Skeletal muscle cell (primary cell): Measurements from ENCODE around the gene SMCO2.
A peak's percentile ranks its signal among the peaks of the same experiment; 100 is the strongest.

ENCODE experiments used
- DNase-seq: peaks from one replicate; pipeline ENCODE4 v3.0.0-alpha.2; 2010; ENCODE audit warnings: low read depth
- H3K4me3 ChIP-seq: 2 replicates; pipeline ENCODE4 v1.5.1; 2011; ENCODE audit warnings: low read depth, mild to moderate bottlenecking, control low read depth, low read length, moderate library complexity

The SMCO2 gene

GRCh38 chr12:27449893-27450534, 3.5 kb downstream of the SMCO2 start:
- no peak overlapping the region for H3K4me3 ChIP-seq

GRCh38 chr12:27451036-27451825, 4.7 kb downstream of the SMCO2 start:
- DNase-seq = no peak
- no peak overlapping the region for H3K4me3 ChIP-seq

More at GRCh38 chr12:27449893-27450534, 3.5 kb downstream of the SMCO2 start:
- no peak for DNase-seq

DNA sequence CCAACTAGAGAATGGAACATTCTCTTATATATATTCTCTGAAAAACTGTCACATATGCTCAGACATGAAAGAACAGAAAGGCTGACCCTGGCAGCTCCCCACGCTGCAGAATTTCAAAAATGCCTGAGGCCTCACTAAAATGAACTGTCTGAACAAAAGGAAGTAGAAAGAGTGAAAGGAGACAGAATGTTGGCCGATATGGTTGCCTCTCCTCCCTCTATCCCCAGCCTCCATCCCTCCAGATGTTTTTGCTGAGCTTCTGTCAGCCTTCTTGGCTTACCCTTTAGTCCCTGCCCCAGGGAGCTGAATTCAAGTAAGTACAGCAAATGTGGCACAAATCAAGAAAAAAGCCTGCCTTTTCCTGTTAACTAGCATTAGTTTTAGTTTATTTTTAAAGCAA, 6.9 kb downstream of the SMCO2 start:
- no peak for DNase-seq
- H3K4me3 ChIP-seq = no peak overlapping the region

- H3K4me3 ChIP-seq = no peak overlapping the region
- DNase-seq = no peak
Measured at GRCh38 chr12:27455589-27455988, 9.1 kb downstream of the SMCO2 start.

DNA sequence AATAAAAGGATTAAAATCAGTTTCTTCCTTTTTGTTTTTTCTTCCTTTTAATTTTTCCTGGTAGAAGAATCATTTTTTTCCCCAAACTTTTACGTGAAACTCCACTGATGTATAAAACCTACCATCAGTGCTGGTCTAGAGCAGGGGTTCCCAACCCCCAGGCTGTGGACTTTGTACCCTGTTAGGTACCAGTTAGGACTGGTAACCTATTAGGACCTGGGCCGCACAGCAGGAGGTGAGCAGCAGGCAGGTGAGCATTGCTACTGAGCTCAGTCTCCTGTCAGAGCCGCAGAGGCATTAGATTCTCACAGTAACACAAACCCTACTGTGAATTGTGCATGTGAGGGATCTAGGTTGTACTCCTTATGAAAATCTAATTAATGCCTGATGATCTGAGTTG, 10.1 kb downstream of the SMCO2 start:
- no peak for DNase-seq
- no peak overlapping the region for H3K4me3 ChIP-seq

GRCh38 chr12:27460471-27460978, 14.0 kb downstream of the SMCO2 start:
- no peak overlapping the region for H3K4me3 ChIP-seq
- DNase-seq = no peak

- H3K4me3 ChIP-seq = no peak overlapping the region
- peak; percentile 60 for DNase-seq
Measured at GRCh38 chr12:27462151-27462694, 15.7 kb downstream of the SMCO2 start.

DNA sequence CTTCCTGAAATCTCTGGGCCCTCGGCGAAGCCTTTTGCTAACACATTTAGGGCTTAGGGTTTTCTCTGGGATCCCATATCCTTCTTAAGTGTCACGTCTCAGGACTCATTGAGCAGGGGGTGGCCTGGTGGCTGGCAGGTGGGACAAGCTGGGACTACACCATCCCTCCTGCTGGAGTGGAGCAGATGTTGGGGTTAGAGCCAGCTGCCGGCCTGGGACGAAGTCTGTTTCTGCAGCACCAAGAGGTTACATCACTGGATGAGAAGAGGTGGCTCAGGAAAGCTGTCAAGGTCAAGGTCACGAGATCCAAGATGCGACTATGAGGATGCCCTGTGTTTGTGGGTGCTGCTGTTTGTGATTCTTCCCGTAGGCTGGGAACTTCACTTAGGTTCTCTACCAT, 16.3 kb downstream of the SMCO2 start:
- no peak for DNase-seq

GRCh38 chr12:27463511-27464219, 17.1 kb downstream of the SMCO2 start:
- DNase-seq = no peak
- H3K4me3 ChIP-seq = no peak overlapping the region

More for the DNA sequence above, 16.3 kb downstream of the SMCO2 start:
- no peak overlapping the region for H3K4me3 ChIP-seq

DNA sequence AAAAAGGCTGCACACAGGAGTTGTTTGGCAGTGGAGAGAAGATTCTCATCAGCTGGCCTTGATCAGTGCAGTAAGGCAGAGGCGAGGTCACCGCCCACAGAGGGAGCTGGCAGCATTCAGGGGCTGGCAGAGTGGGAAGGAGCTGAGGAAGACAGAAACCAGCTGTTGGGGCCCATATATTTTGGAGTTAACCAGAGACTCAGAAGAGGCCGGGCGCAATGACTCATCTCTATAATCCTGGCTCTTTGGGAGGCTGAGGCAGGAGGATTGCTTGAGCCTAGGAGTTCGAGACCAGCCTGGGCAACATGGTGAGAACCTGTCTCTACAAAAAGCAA, 17.7 kb downstream of the SMCO2 start:
- DNase-seq = peak; percentile 37
- H3K4me3 ChIP-seq = no peak overlapping the region

DNA sequence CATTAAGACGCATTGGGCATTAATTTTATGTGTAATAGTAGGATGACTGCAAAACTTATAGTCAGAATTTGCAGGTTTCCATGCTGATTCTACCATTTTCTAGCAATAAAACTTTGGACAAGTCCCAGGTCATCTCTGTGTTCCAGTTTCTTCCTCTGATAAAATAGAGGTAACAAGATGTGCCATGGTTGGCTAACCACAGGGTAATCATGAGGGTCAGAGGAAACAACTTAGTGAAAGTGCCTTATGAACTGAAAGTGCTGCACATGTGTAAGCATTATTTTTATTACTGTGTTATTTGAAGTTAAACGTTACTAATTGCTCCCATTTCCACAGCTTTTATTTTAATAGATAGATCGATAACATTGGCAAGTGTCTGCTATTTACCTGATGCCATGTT, 21.1 kb downstream of the SMCO2 start:
- no peak overlapping the region for H3K4me3 ChIP-seq
- no peak for DNase-seq

DNA sequence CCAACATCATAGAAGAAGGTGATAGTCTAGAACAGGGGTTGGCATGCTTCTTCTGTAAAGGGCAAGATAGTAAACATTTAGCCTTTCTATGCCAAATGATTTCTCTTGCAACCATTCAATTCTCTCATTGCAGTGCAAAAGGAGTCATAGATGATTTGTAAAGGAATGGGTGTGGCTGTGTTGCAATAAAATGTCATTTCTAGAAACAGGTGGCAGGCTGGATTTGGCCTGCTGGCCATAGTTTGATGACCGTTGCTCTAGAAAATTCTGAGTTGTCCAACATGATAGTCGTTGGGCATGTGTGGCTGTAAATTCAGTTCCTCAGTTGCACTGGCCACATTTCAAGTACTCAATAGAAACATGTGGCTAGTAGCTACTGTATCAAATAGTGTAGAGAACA, 21.7 kb downstream of the SMCO2 start:
- no peak for DNase-seq

DNA sequence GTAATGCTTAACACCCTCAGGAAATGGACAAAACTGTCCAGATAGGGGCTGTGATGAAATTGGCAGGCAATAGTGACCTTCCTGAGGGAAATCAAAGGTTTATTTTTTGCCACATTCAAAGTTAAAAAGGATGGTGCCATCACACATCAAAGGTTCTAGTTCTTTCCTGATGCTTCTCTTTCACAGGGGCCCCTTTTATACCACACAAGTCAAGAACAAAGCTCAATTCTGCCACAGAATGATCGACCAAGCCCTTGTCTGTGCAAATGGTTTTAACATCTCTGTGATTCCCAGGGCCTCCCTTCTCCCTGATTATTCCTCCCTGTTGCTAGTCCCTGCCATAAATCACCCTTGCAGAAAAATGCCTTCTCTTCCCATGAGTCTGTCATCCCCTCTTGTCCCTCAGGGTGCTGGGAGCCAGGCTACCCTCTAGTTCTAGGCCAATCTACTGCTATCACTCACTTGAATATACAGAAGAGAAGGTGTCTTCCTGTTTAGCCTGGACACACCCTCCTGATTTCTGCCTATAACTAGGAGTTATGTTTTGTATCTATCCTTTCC, 22.7 kb downstream of the SMCO2 start:
- no peak for DNase-seq
- no peak overlapping the region for H3K4me3 ChIP-seq

More for the DNA sequence above, 21.7 kb downstream of the SMCO2 start:
- H3K4me3 ChIP-seq = no peak overlapping the region

GRCh38 chr12:27472604-27473003, 26.1 kb downstream of the SMCO2 start:
- H3K4me3 ChIP-seq = no peak overlapping the region
- DNase-seq = no peak

GRCh38 chr12:27474344-27474743, 27.8 kb downstream of the SMCO2 start:
- peak; percentile 73 for DNase-seq

DNA sequence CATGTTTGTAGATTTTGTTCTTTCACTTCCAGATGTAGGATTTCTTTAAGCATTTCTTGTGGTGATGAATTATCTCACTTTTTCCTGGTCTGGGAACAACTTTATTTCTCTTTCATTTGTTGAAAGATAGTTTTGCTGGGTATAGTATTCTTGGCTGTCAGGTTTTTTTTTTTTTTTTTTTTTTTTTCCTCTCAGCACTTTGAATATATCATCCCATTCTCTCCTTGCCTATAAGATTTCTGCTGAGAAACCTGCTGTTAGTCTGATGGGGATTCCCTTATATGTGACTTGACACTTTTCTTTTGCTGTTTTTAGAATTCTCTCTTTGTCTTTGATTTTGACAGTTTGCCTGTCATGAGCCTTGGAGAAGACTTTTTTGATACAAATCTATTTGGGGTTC, 30.5 kb downstream of the SMCO2 start:
- DNase-seq = no peak
- H3K4me3 ChIP-seq = no peak overlapping the region

More at GRCh38 chr12:27474344-27474743, 27.8 kb downstream of the SMCO2 start:
- no peak overlapping the region for H3K4me3 ChIP-seq

- no peak overlapping the region for H3K4me3 ChIP-seq
- no peak for DNase-seq
Measured at GRCh38 chr12:27478949-27479348, 32.4 kb downstream of the SMCO2 start.

DNA sequence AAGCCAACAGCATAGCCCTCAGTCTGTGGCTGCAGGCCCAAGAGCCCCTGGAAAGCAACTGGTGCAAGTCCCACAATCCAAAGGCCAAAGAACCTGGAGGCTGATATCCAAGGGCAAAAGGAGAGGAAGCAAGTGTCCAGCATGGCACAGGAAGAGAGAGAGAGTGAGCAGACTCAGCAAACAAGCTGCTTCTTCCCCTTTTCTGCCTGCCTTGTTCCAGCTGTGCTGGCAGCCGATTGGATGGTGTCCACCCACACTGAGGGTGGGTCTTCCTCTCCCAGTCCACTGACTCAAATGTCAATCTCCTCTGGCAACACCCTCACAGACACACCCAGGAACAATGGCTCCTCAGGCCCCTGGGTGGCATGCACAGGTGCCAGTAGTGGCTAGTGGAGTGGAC, 33.5 kb downstream of the SMCO2 start:
- no peak for DNase-seq
- H3K4me3 ChIP-seq = no peak overlapping the region

GRCh38 chr12:27486961-27487360, 40.4 kb downstream of the SMCO2 start:
- no peak overlapping the region for H3K4me3 ChIP-seq
- DNase-seq = no peak

- H3K4me3 ChIP-seq = no peak overlapping the region
- no peak for DNase-seq
Measured at GRCh38 chr12:27488479-27488878, 41.9 kb downstream of the SMCO2 start.
